Measurements from ENCODE around the gene SPATA46.
"Not testable (repeated sequence)": the region's sequence is repeated elsewhere in the genome, so short reads cannot be mapped to it uniquely, and the experiment has no call there.

The SPATA46 gene

DNA sequence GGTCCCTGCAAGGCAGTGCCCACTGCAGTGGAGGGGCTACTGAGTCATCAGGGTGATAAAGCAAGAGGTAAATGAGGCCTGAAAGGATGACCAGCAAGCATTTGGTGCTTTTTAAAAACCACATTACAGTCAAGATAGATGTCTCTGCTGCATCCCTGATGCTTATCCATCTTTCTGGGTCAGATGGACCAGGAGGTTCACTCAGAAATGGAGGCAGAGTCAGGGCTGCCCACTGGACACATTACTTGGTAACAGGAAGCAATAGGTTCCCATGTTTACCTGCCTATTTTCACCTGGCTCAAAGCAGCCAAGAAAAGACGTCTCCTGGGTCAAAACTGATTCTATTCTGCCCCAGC, 3.6 kb downstream of the SPATA46 start:
- no peak for DNase-seq

GRCh38 chr1:162372159-162373071, 4.2 kb downstream of the SPATA46 start:
- no peak for DNase-seq

DNA sequence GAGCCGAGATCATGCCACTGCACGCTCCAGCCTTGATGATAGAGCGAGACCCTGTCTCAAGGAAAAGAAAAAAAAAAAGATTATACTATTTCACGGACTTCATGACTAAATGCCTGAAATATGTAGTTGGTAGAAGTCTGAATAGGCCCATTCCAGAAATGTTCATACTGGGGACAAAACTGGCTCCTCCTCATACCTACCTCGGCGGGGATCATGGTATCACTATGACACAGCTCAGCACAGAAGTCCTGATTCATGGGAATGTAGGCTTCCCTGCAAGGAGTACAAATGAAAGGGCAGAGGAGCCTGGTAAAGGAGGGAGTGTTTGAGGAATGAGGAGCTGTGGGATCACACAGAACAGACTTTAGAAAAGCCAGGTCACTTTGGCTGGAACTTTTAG, 5.0 kb downstream of the SPATA46 start:
- DNase-seq = no peak

GRCh38 chr1:162370721-162371120, 5.9 kb downstream of the SPATA46 start:
- no peak for DNase-seq

DNA sequence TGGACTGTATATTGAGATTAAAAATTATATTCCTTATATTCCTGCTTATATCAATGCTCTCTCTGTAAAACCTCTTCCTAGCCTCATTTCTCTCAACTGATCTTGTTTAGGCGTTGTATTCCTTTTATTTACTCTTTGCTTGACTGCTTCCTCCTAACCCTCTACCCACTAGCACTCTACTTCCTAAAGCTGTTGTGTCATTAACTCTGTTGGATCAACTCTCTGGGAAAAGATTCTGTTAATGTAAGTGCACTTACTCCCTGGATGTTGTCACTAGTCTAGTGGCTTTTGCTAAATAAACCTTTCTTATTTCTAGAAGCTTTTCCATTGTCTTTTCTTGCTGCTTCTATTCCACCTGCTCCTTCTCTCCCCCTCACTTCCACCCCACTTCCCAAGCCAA, 6.5 kb downstream of the SPATA46 start:
- no peak for DNase-seq

- DNase-seq = no peak
Measured at GRCh38 chr1:162369571-162369970, 7.1 kb downstream of the SPATA46 start.

- no peak for DNase-seq
Measured at GRCh38 chr1:162368451-162368850, 8.2 kb downstream of the SPATA46 start.

- DNase-seq = no peak
Measured at GRCh38 chr1:162367772-162368171, 8.9 kb downstream of the SPATA46 start.

GRCh38 chr1:162367073-162367472, 9.6 kb downstream of the SPATA46 start:
- no peak for DNase-seq

GRCh38 chr1:162366671-162367070, 10.0 kb downstream of the SPATA46 start:
- DNase-seq = no peak

GRCh38 chr1:162366149-162366548, 10.5 kb downstream of the SPATA46 start:
- no peak for DNase-seq

DNA sequence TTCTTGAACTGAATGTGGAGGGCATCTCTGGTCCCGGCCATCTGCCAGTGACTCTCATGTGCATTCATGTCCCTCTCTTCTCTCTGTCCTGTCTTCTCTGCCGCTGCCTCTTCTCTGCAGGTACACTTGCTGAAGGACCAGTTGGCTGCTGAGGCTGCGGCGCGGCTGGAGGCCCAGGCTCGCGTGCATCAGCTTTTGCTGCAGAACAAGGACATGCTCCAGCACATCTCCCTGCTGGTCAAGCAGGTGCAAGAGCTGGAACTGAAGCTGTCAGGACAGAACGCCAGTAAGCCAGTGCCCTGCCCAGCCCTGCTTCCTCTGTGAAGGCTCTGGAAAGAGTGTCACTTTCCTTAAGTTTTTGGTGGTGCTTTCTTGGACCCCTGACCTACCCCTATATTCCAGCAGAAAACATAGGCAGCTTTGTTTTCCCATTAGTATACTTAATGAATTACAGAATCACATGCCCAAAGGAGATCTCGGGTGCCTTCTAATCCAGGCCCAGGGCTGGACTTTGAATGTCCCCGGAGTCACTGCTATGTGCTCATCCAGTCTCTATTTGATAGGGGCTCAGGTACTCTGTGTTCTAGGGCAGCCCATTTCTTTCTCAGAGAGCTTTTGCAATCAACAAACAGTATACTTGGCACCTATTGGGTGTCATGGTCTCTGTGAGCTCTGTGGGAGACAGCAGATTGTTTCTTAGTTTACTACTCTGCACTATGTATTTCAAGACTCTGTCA, 11.2 kb downstream of the SPATA46 start:
- DNase-seq = no peak

DNA sequence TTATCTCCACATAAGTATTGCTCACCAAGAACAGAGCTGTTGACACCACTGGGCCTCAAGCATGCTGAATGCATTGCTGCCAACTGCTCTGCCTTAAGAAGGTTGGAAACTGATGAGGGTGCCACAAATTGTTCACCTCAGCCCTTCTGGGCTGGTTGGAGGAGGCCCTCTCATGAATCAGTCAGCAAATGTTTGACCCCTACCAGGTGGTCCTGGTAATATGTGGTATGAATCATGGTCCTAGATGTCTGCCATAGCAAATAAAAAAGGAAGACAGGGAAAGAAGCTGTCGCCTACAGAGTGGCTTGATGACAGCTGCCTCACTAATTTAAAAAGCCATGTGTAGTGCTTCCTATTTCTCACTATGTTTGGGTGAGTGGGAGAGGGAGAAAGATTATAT, 12.2 kb downstream of the SPATA46 start:
- no peak for DNase-seq

GRCh38 chr1:162363823-162364222, 12.8 kb downstream of the SPATA46 start:
- no peak for DNase-seq

GRCh38 chr1:162361349-162361748, 15.3 kb downstream of the SPATA46 start:
- DNase-seq = no peak

DNA sequence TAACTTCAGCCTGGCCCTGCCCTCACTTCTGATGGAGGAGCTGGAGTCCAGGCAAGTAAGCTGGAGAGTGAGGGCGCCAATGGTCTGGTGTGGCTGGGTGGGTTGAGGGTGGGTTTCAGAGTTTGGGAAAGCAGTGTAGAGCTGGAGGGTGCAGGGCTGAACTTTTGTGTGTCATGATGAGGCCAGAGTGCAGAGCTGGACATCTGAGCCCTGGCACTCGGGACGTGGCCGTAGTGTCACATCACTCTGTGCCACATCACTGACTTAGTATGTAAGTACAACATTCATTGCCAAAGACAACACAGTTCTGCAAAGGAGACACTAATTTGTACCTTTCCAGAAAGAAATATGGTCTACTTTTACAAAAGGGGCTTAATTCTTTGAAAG, 15.8 kb downstream of the SPATA46 start:
- no peak for DNase-seq

GRCh38 chr1:162360237-162360873, 16.3 kb downstream of the SPATA46 start:
- no peak for DNase-seq

DNA sequence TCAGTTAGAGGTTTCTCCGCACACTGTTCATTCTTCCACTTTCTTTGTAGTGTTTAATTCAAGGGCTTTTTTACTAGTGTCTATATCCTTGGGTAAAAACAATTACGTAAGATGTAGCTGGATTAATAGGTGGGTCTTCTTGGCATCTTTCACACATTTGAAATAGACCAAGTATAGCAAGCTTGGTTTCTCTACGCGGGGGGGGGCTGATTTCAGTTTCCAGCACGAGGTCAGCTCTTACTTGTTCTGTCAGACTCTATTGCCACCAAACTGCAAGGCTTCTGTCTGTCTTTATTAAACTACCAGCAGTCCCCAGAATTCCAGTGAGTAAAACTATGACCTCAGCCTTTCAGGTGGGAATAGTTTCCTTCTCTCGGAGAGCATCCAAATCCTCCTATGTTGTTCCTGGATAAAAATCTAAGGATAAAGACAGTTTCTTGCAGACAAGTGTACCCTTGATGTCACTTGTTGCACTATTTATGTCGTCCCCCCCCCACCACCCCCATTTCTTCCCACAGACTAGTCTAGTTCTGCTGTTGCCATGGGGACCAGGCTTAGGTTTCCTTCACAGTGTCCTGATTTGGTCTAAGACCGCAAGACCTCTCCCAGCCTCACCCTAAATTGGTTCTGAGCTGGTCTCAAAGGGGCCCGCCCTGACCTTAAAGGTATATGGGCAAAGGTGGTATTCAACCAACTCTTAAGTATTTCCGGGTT, 17.0 kb downstream of the SPATA46 start:
- no peak for DNase-seq

GRCh38 chr1:162358928-162359327, 17.7 kb downstream of the SPATA46 start:
- DNase-seq = no peak

DNA sequence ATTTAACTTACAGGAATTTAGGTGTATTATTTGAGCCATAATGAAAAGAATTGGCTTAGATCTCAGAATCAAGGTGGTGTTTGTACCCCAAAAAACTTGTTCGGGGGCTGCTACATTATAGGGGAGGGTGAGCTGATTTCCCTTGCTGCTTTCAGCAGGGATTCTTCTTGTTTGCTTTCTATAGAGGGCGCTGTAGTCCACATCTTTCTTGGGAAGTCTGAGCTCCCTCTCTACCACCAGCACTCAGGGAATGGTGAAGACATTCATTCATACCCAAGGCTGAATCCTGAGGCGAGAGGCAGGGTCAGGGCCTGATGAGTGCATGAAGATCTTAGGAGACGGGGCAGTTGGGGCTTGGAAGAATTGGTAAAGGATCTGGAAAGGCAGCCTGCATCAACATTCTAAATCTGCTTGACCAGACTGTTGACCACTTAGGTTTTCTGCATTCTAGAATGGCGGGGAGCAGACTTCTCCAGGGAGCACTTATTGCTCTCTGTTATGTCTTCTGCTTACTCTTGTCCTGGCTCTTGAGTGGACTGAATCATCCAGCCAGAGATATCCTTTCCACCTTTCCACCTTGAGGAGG, 18.9 kb downstream of the SPATA46 start:
- DNase-seq = no peak

GRCh38 chr1:162353702-162354101, 23.0 kb downstream of the SPATA46 start:
- no peak for DNase-seq

- DNase-seq = no peak
Measured at GRCh38 chr1:162353078-162353477, 23.6 kb downstream of the SPATA46 start.

DNA sequence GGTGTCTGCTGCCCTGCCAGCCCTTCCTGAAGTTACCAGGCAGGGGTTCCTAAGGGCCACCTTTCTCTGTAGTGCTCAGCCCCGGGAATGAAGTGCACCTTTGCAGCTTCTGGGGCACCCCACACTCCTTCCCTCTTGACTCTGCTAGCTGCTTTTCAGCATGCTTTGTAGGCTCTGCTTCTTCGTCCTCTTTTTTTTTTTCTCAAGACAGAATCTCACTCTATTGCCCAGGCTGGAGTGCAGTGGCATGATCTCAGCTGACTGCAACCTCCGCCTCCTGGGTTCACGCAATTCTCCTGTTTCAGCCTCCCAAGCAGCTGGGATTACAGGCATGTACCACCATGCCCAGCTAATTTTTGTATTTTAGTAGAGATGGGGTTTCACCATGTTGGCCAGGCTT, 24.8 kb downstream of the SPATA46 start:
- not testable (repeated sequence) for DNase-seq

All from activated naive CD4-positive, alpha-beta T cell treated with Interleukin-2 at 50 U/mL for 16 hours (primary cell).